Breast epithelium (tissue), 3 donors: ENCODE measurements around the gene RGS1.

Experiments used
- POLR2A ChIP-seq: fragments of 450-650 bp; IDR thresholded peaks from one replicate; pipeline ENCODE4 v1.6.1; 2016; ENCODE audit warnings: antibody characterized with exemption, mild to moderate bottlenecking, moderate library complexity
- POLR2AphosphoS5 ChIP-seq, 3 donors: sonication (generic); formaldehyde crosslinking; IDR thresholded peaks; one replicate each; pipeline ENCODE4 v1.6.1; 2017; ENCODE audit warnings: antibody characterized with exemption in 3 of 3
- TF ChIP-seq, protein P1 (sequence below), 3 donors: fragments of 450-650 bp; IDR thresholded peaks; one replicate each; pipeline ENCODE4 v1.5.1; 2016 to 2017; ENCODE audit warnings: antibody characterized with exemption in 3 of 3, mild to moderate bottlenecking in 3 of 3, moderate library complexity in 3 of 3

DNA sequence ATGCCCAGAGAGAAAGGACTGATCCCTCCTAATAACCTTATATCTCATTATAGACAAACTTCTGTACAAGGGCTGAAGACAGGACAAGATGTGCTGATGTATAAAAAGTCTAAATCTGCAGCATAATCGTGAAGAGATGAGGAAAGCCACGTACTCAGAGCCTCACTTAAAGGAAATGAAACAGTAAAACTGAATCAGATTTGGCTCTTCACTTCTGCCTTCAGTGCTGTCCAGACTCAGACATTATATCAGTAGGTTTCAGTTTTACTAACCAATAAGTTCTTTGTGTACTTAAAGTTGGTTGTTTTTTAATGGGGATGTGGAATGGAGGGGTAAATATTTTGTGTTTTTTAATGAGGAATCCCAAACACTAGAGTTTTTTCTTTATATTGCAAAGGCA is 45.3 kb upstream of the RGS1 start:
- TF ChIP-seq, protein P1, sequence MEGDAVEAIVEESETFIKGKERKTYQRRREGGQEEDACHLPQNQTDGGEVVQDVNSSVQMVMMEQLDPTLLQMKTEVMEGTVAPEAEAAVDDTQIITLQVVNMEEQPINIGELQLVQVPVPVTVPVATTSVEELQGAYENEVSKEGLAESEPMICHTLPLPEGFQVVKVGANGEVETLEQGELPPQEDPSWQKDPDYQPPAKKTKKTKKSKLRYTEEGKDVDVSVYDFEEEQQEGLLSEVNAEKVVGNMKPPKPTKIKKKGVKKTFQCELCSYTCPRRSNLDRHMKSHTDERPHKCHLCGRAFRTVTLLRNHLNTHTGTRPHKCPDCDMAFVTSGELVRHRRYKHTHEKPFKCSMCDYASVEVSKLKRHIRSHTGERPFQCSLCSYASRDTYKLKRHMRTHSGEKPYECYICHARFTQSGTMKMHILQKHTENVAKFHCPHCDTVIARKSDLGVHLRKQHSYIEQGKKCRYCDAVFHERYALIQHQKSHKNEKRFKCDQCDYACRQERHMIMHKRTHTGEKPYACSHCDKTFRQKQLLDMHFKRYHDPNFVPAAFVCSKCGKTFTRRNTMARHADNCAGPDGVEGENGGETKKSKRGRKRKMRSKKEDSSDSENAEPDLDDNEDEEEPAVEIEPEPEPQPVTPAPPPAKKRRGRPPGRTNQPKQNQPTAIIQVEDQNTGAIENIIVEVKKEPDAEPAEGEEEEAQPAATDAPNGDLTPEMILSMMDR (IDR thresholded peaks at IDR 0.05): no peak
- TF ChIP-seq POLR2AphosphoS5 (IDR thresholded peaks at IDR 0.05) (no peak), POLR2A (no peak)
